Esophagus squamous epithelium (tissue), 5 donors: ENCODE measurements around the gene ETS1. TPM values are rescaled to one million over a fixed set of nuclear protein-coding genes. Genes with fewer than 3 reads are reported as not detected.

ENCODE experiments used
- DNase-seq: peaks from one replicate; lab custom pipeline; 2025; lab: John Stamatoyannopoulos, UW
- H3K27ac ChIP-seq, 4 donors: fragments of 200-600 bp; sonication (generic); one replicate each; pipeline ENCODE4 v1.5.1; 2016 to 2019; ENCODE audit warnings: mild to moderate bottlenecking in 1 of 4
- H3K27me3 ChIP-seq, 4 donors: fragments of 200-600 bp; sonication (generic); 1 replicate in 3 of 4; 2 replicates in 1 of 4; pipeline versions ENCODE4 v1.5.1 to v1.6.0; 2017 to 2021; ENCODE audit warnings: antibody characterized with exemption in 1 of 4
- H3K36me3 ChIP-seq, 3 donors: fragments of 200-600 bp; sonication (generic); one replicate each; pipeline ENCODE4 v1.5.1; 2016 to 2019
- H3K4me1 ChIP-seq, 3 donors: fragments of 200-600 bp; sonication (generic); one replicate each; pipeline ENCODE4 v1.5.1; 2017 to 2019
- H3K4me3 ChIP-seq, 4 donors: fragments of 200-600 bp; sonication (generic); 1 replicate in 3 of 4; 2 replicates in 1 of 4; pipeline ENCODE4 v1.5.1; 2016 to 2019; ENCODE audit warnings: mild to moderate bottlenecking in 2 of 4, moderate library complexity in 1 of 4
- H3K9me3 ChIP-seq, 3 donors: fragments of 200-600 bp; sonication (generic); one replicate each; pipeline ENCODE4 v1.5.1; 2016 to 2019
- CTCF ChIP-seq, 6 experiments: fragments of 450-650 bp in 4 of 6; fragments of 200-600 bp in 2 of 6; sonication (generic) in 2 of 6; IDR thresholded peaks; one replicate each; pipeline ENCODE4 v1.5.1; 2016 to 2019; ENCODE audit warnings: antibody characterized with exemption in 6 of 6, mild to moderate bottlenecking in 4 of 6, moderate library complexity in 4 of 6
- POLR2A ChIP-seq, 4 donors: fragments of 450-650 bp; IDR thresholded peaks; one replicate each; pipeline ENCODE4 v1.6.1; 2017; ENCODE audit warnings: antibody characterized with exemption in 4 of 4, mild to moderate bottlenecking in 4 of 4, moderate library complexity in 3 of 4
- WGBS, 2 donors: methylation state at CpG; one replicate each; pipeline ENCODE4 v1.1.5; 2018; 5-methylcytosine and 5-hydroxymethylcytosine counted together
- intact Hi-C: fragments of 100-400 bp; cut with DNase I; formaldehyde crosslinking; loops from one replicate; pipeline ENCODE4 v1.15.0; 2022
- total RNA-seq, 4 donors: library from RNA; depleted of rRNA; stranded (reverse); fragments of >200 nt; gene quantifications; one replicate each; pipeline ENCODE4 v1.1.0, GENCODE V29; 2016
- donor health status: DM: yes; HTN: yes; CAD: no.

Gene ETS1
- total RNA-seq, 4 donors from 2014 or later, result 3.4 to 37.0 (median 16.4) TPM

- H3K4me3 ChIP-seq, result no peak overlapping the region
- no peak for DNase-seq
- intact Hi-C loops, result no loop called here
- H3K36me3 ChIP-seq, result no peaks in the 10 kb centered on the region
- 89 to 91% methylated on average over 7 of the region's 7 CpGs for WGBS, 2 donors
- H3K27ac ChIP-seq, result no peak overlapping the region
- TF ChIP-seq CTCF (IDR thresholded peaks at IDR 0.05) (no peak), POLR2A (IDR thresholded peaks at IDR 0.05) (no peak)
- no peaks in the 10 kb centered on the region for H3K27me3 ChIP-seq
- peaks cover 0 to 10% (median 1%) of the 10 kb centered on the region in 3 donors for H3K4me1 ChIP-seq
- no peaks in the 10 kb centered on the region for H3K9me3 ChIP-seq
Measured at GRCh38 chr11:128419012-128419767, 168.2 kb downstream of the ETS1 start.

DNA sequence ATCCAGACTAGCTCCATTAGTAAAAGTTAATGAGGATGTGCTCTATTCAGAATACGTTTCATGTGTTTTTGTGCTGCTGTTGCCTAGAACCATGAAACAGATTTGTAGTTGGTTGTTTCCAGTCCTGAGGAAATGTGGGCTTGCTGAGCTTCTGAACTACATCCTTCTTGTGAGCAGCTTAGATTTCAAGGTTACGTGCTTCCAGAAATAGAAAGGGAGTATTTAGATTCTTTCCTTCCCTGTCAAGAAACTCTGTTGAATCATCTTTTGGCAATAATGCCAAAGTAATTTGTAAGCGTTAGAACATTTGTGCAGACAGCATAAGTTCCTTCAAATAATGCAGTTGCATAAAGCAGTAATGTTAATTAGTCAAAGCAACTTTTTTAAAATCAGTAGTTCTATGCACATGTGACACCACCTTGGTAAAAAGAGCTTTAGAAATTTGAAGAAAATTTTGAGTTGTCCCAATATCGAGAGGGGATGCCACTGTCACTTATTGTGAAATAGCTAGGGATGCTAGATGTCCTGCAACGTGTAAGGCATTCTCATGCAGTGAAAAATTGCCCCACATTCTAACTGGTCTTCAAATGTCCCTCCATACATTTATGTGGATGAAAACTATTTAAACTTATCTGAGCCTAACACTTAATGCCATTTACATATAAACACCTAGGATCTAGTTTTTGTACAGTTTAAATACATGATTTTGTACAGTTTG is 169.6 kb downstream of the ETS1 start:
- peaks cover 0 to 4% (median 0%) of the 10 kb centered on the region in 3 donors for H3K4me1 ChIP-seq
- no peak overlapping the region for H3K27ac ChIP-seq
- no peak for DNase-seq
- no peaks in the 10 kb centered on the region for H3K27me3 ChIP-seq
- no peak for TF ChIP-seq POLR2A (IDR thresholded peaks at IDR 0.05)
- no peak for TF ChIP-seq CTCF (IDR thresholded peaks at IDR 0.05)
- no peak overlapping the region for H3K4me3 ChIP-seq
- intact Hi-C loops, result no loop called here
- H3K9me3 ChIP-seq, result no peaks in the 10 kb centered on the region
- H3K36me3 ChIP-seq, result no peaks in the 10 kb centered on the region
- WGBS, 2 donors, result 46 to 48% methylated on average over 5 of the region's 5 CpGs

DNA sequence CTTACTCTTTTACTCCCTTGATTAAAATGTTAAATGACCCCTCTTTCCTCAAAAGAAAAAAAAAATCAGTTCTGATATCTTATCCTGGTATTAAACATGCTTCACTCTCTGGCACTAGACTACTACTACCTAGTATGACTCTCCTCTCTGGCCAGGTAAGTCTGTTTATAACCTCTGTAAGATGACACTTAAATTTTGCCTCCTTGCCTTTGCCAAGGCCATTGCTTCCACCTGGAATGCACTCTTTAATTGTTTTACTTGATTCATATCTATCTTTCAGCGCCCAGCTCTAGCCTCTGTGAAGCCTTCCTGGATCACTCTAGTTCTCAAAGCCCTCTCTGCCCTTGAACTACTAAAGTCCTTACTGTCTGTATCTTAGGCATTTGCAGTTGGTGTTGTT is 170.4 kb downstream of the ETS1 start:
- no peak for TF ChIP-seq POLR2A (IDR thresholded peaks at IDR 0.05)
- TF ChIP-seq CTCF (IDR thresholded peaks at IDR 0.05), result no peak
- H3K4me3 ChIP-seq, result no peak overlapping the region
- no peaks in the 10 kb centered on the region for H3K9me3 ChIP-seq
- no peak overlapping the region for H3K27ac ChIP-seq
- peaks cover 0 to 4% (median 0%) of the 10 kb centered on the region in 3 donors for H3K4me1 ChIP-seq
- 61 to 90% methylated on average over 1 of the region's 1 CpG for WGBS, 2 donors
- no peaks in the 10 kb centered on the region for H3K36me3 ChIP-seq
- intact Hi-C loops, result no loop called here
- H3K27me3 ChIP-seq, result no peaks in the 10 kb centered on the region
- DNase-seq, result no peak

DNA sequence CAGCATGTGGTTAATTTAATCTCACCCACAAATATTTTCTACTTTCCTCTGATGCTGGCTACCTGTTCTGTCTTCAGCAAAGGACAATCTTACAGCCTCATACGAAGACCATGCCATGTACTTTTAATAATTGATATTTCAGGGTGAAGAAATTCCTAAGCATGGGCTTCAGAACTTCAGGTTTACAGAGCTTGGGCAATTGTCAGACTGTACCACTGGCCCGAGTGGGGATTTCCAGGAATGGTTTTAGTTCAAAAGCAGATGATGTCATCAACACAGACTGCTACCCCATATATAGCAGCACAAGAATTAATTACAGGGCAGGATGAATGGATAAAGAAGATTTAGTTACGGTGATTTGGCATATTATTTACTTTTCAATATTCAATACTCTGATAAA is 171.8 kb downstream of the ETS1 start:
- Histone ChIP-seq H3K36me3 (no peaks in the 10 kb centered on the region), H3K27ac (no peak overlapping the region), H3K4me1 (peaks cover 0 to 4% (median 0%) of the 10 kb centered on the region in 3 donors), H3K9me3 (no peaks in the 10 kb centered on the region), H3K27me3 (no peaks in the 10 kb centered on the region), H3K4me3 (no peak overlapping the region)
- TF ChIP-seq CTCF (IDR thresholded peaks at IDR 0.05) (no peak), POLR2A (IDR thresholded peaks at IDR 0.05) (no peak)
- intact Hi-C loops, result no loop called here
- DNase-seq, result no peak
- WGBS, 2 donors, result 51 to 53% methylated on average over 3 of the region's 3 CpGs
